ENCODE measurements around the gene TMEM245. TPM values are rescaled to one million over a fixed set of nuclear protein-coding genes. Genes with fewer than 3 reads are reported as not detected.

The TMEM245 gene
- polyA plus RNA-seq, 1 experiment: 30.4 TPM

- CTCF ChIA-PET: no interaction called here
- no peak for DNase-seq (ENCODE audit: low read depth)
- POLR2A ChIA-PET: interaction anchor here (0.6 kb wide), 1 partner anchor 15 kb away, joined by 3 read pairs; no protein-coding TSS in a partner anchor
- no peak overlapping the region for H3K4me3 ChIP-seq (ENCODE audit: low read depth, low read length)
- H3K27me3 ChIP-seq (ENCODE audit: control insufficient read depth, insufficient read depth, low read length): no peaks in the 10 kb centered on the region
- peaks cover 2% of the 10 kb centered on the region; the same call in 1 of the 2 replicates for H3K36me3 ChIP-seq (ENCODE audit: control insufficient read depth, insufficient read depth, low read length)
- TF ChIP-seq CTCF (IDR thresholded peaks at IDR 0.05; ENCODE audit: insufficient read depth, low read depth, low read length): no peak
Observed at GRCh38 chr9:109107402-109108240, 12.1 kb downstream of the TMEM245 start.

- ChIA-PET POLR2A (no interaction called here), CTCF (no interaction called here)
- Histone ChIP-seq H3K27me3 (ENCODE audit: control insufficient read depth, insufficient read depth, low read length) (no peaks in the 10 kb centered on the region), H3K4me3 (ENCODE audit: low read depth, low read length) (no peak overlapping the region), H3K36me3 (ENCODE audit: control insufficient read depth, insufficient read depth, low read length) (peaks cover 2% of the 10 kb centered on the region; the same call in 1 of the 2 replicates)
- no peak for TF ChIP-seq CTCF (IDR thresholded peaks at IDR 0.05; ENCODE audit: insufficient read depth, low read depth, low read length)
- DNase-seq (ENCODE audit: low read depth): no peak
Observed at GRCh38 chr9:109101810-109102209, 17.9 kb downstream of the TMEM245 start.

- ChIA-PET POLR2A (no interaction called here), CTCF (no interaction called here)
- no peak for DNase-seq (ENCODE audit: low read depth)
Observed at GRCh38 chr9:109101202-109101595, 18.5 kb downstream of the TMEM245 start.

DNA sequence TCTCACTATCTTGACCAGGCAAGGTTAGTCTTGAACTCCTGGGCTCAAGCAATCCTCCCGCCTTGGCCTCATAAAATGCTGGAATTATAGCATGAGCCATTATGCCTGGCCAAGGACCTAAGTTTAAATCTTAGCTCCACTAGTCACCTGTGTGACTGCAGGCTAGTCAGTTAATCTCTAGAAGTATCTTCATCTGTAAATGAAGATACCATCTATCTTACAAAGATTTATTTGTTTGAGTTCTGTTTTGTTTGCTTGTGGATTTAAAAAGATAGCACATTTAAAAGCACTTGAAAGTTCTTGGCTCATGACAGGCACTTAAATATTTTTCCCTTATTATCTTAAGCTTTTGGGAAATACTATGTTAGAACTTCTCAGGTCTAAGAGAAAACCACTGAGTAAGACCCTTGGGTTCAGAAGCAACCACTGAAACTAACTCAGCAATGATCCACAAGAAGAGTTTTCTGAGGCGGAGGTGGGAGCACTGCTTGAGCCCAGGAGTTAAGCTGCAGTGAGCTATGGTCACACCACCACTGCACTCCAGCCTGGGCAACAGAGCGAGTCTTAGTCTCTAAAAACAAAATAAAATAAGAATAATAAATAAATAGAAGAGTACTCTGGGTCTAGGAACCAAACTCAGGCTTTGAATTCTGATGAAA lies 19.1 kb downstream of the TMEM245 start:
- TF ChIP-seq CTCF (IDR thresholded peaks at IDR 0.05; ENCODE audit: insufficient read depth, low read depth, low read length): no peak
- ChIA-PET POLR2A (no interaction called here), CTCF (interaction anchor here (0.7 to 0.9 kb wide), 2 partner anchors 9 to 96 kb away, joined by 3 read pairs; no protein-coding TSS in a partner anchor)
- H3K4me3 ChIP-seq (ENCODE audit: low read depth, low read length): no peak overlapping the region
- no peaks in the 10 kb centered on the region for H3K36me3 ChIP-seq (ENCODE audit: control insufficient read depth, insufficient read depth, low read length)
- H3K27me3 ChIP-seq (ENCODE audit: control insufficient read depth, insufficient read depth, low read length): no peaks in the 10 kb centered on the region
- DNase-seq (ENCODE audit: low read depth): no peak

More at GRCh38 chr9:109101202-109101595, 18.5 kb downstream of the TMEM245 start:
- H3K27me3 ChIP-seq (ENCODE audit: control insufficient read depth, insufficient read depth, low read length): no peaks in the 10 kb centered on the region
- no peak overlapping the region for H3K4me3 ChIP-seq (ENCODE audit: low read depth, low read length)
- TF ChIP-seq CTCF (IDR thresholded peaks at IDR 0.05; ENCODE audit: insufficient read depth, low read depth, low read length): no peak
- H3K36me3 ChIP-seq (ENCODE audit: control insufficient read depth, insufficient read depth, low read length): peaks cover 2% of the 10 kb centered on the region; the same call in 1 of the 2 replicates

DNA sequence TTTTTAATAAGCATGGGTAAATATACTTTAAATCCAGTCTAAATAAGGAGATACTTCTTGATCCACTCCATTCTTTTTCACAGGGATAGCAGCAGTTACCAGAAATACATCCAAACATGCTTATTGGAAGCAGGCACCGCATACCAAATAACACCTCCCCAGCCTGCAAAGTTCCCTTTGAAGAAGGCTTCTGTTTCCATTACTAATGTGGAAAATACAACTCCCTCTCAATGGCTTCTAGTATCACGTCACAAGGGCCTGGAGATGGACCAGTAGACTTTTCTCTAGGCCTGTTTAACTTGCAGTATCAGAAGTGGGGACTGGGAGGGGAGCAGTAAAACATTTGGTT lies 20.8 kb downstream of the TMEM245 start:
- ChIA-PET CTCF (interaction anchor here (1.1 kb wide), 1 partner anchor 10 kb away, joined by 4 read pairs; no protein-coding TSS in a partner anchor), POLR2A (no interaction called here)
- no peak for DNase-seq (ENCODE audit: low read depth)
- Histone ChIP-seq H3K27me3 (ENCODE audit: control insufficient read depth, insufficient read depth, low read length) (no peaks in the 10 kb centered on the region), H3K36me3 (ENCODE audit: control insufficient read depth, insufficient read depth, low read length) (no peaks in the 10 kb centered on the region), H3K4me3 (ENCODE audit: low read depth, low read length) (no peak overlapping the region)
- TF ChIP-seq CTCF (IDR thresholded peaks at IDR 0.05; ENCODE audit: insufficient read depth, low read depth, low read length): no peak
